ENCODE data around the gene MICAL3.

The MICAL3 gene

DNA sequence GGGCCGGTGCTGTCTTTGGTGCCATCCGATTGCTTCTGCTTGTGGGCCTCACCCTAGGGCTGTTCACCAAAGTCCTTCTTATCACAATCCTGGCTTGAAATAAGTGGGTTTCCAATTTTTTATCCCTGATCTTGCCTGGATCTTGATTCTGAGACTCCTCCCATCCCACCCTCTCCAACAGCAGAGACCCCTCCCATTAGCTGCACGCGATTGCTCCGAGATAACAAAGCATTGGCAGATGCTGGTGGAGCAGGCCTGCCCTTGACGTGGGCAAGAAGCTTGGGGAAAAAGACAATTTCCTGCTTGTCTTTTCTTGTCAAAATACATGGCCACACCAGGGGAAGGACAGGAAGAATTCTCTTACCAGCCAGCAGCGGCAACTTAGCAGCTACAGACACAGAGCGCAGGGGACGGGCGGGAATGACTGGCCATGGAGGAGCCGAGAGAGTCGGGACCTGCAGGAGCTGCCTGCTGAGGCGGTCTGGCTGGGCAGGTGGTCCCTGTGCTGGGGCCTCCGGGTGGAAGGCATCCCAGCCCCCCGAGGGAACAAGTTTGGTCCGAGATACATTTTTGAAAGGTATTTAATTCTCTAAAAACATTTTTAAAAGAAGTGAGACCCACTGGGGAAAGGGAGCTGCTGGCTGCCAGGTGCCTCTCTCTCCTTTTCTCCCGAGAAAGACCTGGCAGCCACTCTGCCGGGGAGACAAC is 240.4 kb downstream of the MICAL3 start:
- DNase-seq, result no peak
- in situ Hi-C loops (cut with MboI; ENCODE audit: low pct_unique_long_range_greater_than_20kb, low sequenced_read_pairs), result no loop called here

DNA sequence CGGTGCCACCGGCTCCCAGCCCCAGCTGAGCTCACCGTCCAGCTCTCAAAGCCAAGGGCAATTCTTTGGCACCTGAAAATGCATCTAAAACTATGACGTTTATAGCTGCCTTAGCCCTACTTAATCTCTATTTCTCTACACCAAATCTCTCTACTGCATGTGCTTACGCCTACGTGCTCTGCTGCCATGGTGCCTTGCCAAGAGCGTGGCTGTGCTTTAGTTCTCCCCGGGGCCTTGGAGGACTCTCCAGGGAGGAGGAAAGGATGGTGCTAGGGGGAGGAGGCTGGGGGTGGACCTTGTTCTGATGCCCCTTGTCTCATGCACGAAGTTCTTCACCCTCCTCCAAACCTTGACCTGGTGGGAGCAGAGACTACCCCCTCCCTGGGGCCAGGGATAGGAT is 241.0 kb downstream of the MICAL3 start:
- in situ Hi-C loops (cut with MboI; ENCODE audit: low pct_unique_long_range_greater_than_20kb, low sequenced_read_pairs), result no loop called here
- DNase-seq, result no peak

DNA sequence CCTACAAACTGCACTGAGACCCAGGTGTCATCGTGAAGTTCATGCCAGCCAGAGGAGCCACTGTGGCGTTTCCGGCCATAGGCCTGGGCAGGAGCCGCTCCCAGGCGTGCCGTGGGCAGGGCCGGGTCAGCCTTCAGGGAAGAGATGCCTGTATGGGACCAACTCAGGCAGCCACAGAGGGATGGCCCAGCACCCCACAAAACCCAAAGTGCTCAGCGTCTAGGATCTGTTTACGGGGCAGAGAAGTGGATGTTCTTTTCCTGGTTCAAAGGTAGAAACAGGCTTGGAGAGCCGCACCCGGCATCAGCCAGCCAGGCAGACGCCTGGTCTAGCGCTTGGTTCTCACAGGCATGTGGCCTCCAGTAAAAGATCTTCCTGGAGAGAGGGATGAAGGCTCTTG is 241.7 kb downstream of the MICAL3 start:
- in situ Hi-C loops (cut with MboI; ENCODE audit: low pct_unique_long_range_greater_than_20kb, low sequenced_read_pairs), result no loop called here

DNA sequence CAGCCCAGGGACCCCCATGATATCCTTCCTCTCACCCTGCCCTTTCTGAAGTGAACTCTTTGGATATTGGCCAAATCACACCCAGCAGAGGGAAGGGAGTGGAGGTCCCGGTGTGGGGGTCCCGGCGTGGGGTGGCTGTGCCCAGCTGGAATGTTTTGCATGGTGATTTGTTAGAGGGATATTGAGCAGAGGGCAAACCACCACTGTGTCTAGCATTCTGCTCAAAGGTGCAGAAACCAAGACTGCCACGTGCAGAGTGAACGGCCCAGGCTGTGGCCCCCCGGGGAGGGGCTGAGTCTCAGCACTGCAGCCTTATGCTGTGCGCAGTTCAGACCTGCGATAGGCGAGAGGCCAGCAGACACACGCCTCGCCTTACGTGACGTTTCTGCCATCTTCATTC is 242.2 kb downstream of the MICAL3 start:
- in situ Hi-C loops (cut with MboI; ENCODE audit: low pct_unique_long_range_greater_than_20kb, low sequenced_read_pairs), result no loop called here

More for the DNA sequence above, 241.7 kb downstream of the MICAL3 start:
- DNase-seq, result no peak

DNA sequence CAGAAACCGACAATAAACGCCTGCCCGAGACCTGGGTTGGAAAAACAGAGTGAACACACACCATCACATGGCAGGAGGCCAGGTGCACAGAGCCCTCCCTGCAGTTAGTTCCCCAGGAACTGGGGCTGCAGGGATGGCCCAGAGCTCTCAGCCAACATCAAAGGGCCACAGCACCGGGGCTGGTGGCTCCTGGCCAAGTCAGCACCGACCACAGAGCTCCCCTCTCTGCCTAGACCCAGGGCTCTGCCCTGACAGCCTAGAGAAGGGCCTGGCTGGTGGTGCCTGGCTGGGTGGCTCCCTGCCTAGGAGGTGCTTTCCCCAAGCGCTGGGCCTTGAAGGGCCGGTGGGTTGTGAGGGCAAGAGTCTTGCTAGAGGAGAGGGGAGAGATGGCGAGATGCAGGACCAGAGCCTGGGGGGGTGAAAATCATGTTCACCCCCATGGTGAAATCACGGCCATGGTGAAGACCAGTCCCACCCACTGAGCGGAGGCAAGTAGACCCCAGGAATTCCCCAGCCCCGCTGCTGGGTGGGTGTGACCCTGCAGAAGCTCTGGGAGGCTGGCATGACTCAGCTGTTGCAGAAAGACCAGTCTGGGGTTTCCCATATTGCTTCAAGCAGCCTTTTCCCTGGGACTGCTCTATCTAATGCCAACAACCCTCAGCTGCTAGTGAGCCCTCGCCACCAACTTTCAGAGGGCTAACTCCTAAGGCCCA is 242.9 kb downstream of the MICAL3 start:
- no peak for DNase-seq
- in situ Hi-C loops (cut with MboI; ENCODE audit: low pct_unique_long_range_greater_than_20kb, low sequenced_read_pairs), result no loop called here

More for the DNA sequence above, 242.2 kb downstream of the MICAL3 start:
- DNase-seq, result no peak

DNA sequence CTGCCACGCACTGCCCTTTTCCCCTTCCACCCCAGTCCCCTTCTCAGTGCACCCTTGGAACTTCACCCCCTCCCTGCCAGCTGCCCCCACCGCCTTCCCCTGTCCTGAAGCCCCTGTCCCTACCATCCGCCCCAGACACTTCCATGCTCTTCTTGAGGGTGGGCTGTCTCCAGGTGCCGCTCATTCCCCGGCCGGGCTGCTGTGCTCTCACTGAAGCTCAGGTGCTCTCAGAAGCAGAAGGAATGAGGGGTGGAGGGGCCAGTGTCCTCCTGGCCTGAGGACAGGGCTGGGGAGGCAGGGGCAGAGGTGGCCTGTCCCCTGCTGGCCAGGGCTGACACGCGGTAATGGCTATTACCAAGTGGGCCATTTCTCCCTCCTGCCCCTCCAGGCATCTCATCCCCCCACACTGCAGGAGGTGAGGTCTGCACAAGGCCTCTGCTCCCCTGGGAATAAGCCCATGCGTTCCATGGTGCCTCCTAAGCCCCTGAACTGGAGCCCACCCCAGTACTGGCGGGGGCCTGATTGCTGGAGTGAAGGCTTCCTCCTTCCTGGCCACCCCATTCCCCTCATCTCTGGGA is 243.5 kb downstream of the MICAL3 start:
- no peak for DNase-seq
- in situ Hi-C loops (cut with MboI; ENCODE audit: low pct_unique_long_range_greater_than_20kb, low sequenced_read_pairs), result no loop called here

DNA sequence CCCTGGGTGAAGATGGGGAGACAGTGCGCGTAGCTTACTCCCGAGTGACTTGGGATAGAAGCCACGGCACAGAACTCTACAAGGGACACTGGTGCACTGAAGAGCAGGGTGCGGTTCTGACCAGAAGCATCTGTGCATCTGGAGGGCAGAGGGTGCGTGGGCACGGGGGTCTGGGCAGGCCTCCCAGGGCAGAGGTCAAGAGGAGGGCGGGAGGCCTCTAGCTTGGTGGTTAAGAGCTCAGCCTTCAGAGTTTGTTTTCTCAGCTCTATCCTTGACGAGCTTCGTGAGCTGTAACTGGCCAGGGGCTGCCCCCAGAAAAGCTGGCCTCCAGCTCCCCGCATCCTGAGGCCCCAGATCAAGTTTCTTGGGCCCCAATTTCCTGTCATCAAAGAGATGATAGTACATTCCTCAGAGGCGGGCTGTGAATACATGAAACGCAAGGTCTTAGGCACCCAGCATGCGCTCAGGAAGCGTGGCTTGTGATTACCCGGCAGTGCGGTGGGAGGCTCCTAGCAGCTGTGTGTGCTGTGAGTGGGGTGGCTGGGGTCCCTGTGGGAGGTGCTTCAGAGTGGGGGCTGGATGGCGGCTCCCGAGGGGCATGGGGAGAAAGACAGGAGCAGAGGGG is 244.1 kb downstream of the MICAL3 start:
- DNase-seq, result no peak
- in situ Hi-C loops (cut with MboI; ENCODE audit: low pct_unique_long_range_greater_than_20kb, low sequenced_read_pairs), result no loop called here

DNA sequence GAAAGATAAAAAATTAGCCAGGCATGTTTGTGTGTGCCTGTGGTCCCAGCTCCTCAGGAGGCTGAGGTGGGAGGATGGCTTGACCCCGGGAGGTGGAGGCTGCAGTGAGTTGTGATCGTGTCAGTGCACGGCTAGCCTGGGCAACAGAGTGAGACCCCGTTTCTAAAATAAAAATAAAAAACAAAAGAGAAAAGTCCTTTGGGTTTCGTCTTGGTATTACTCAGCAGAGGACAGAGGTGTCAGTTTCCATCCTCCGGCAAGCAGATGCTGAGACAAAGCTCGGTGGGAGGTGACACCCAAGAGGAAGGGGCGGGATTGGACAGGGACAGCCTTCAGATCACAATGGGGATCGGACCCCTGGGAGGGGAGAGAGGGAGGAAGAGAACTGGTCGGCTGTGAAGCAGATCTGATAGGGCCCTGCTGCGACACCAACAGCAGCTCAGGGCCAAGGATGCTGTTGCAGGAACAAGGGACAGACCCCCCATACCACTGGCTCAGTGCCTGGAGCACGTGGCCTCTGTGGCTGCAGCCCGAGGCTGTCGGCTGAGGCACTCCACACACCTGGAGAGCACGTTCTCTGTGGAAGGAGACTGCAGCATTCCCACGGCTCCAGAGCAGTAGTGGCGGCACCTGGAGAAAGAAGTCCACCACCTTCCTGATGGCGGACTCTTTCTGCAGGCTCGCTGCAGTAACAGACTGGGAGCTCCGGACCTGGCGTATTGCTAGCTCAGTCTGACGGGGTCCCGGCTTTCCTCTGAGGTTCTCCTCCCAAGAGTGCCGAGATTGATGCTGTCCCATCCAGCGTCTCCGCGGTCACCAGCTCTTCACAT is 244.9 kb downstream of the MICAL3 start:
- no peak for DNase-seq
- in situ Hi-C loops (cut with MboI; ENCODE audit: low pct_unique_long_range_greater_than_20kb, low sequenced_read_pairs), result no loop called here

DNA sequence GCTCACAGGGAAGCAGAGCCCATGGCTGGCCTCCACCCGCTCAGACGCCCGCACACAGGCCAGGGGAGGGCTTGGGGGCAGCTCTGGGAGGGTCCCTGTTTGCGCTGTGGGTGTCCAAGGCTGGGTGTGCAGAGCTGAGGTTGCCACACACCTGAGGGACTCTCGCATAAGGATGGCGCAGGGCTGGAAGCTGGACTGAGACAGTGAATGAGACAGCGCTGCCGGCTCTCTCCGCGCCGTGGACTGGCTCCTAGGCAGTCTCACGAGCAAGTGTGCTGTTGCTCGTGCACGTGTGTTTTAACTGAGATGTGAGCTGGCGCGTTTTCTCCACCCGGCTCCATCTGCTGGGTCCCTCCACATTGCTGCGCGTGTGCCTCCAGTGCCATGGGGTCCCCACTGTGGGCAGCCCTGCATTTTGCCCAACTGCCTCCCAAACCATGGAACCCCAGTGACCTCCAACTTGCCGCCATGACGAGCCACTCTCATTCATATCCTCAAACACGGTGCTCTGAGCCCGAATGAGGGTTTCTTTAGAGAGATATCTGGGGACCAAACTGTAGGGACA is 245.9 kb downstream of the MICAL3 start:
- no peak for DNase-seq
- in situ Hi-C loops (cut with MboI; ENCODE audit: low pct_unique_long_range_greater_than_20kb, low sequenced_read_pairs), result no loop called here

DNA sequence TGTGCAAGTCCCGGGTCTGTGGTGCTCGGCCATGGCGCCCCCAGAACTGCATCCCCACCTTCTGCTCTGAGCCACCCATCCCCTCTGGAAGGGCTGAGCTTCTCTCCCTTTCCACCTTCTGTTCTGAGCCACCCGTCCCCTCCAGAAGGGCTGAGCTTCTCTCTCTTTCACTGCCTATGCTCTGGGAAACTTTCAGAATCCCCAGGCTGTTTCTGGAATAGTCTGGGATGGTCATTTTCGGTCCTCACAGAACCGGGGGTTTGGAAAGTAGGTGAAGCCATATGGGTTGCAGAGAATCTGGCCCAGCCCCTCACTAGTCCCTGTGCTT is 246.7 kb downstream of the MICAL3 start:
- in situ Hi-C loops (cut with MboI; ENCODE audit: low pct_unique_long_range_greater_than_20kb, low sequenced_read_pairs), result no loop called here
- DNase-seq, result no peak

DNA sequence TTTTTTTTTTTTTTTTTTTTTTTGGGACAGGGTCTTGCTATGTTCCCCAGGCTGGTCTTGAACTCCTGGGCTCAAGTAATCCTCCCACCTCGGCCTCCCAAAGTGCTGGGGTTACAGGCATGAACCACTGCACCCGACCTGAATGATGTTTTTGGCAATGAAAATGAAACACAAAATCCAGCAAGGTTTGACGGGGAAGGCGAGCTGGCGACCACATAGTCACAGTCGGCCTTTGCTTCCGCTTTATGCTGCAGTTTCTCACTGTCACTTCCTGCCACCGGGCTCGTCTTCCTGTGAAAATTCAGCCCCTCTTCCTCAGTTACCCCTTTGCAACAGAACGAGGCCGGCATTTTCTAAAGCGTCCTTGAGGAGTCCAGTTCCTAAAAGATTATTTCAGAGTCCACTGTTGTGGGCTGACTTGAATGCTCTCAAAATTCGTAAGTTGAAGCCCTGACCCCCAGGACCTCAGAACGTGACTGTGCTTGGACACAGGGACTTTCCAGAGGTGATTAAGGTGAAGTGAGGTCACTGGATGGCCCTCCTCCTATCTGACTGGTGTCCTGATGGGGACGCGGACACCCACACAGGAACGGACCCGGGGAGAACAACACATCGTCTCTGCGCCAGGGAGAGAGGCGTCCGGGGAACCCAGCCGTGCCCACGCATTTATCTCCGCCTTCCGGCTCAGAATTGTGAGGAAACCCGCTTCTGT is 247.2 kb downstream of the MICAL3 start:
- peak; percentile 78 for DNase-seq
- in situ Hi-C loops (cut with MboI; ENCODE audit: low pct_unique_long_range_greater_than_20kb, low sequenced_read_pairs), result no loop called here

DNA sequence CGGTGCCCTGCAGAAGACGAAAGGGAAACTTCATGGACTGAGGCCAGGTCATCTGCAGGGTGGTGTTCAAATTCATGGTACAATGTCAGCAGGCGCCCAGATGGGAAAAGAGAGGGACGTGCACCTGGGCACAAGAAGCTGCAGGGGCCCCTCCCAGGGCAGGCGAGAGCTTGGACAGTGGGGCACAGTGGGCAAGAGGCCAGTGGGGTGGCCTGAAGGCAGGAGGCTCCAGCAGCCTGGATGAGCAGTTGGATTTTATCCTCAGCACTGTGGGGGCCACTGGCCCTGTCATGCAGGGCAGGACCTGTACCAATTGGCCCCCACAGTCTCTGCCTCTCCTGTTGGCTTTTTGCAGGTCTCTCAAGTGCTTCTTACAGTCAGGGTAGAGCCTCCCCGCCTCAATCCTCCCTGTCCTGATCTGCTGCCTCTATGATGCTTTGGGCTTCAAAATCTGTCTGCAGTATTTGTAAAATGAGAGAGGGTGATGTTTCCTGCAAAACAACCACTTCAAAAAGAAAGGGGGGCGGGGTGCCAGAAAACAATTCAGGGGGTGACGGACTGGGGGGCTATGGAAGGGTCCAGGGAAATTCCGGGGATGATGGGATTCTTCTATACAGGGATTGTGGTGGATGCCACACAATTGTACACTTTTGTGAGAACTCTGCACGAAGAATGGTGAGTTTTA is 248.4 kb downstream of the MICAL3 start:
- no peak for DNase-seq
- in situ Hi-C loops (cut with MboI; ENCODE audit: low pct_unique_long_range_greater_than_20kb, low sequenced_read_pairs), result no loop called here

DNA sequence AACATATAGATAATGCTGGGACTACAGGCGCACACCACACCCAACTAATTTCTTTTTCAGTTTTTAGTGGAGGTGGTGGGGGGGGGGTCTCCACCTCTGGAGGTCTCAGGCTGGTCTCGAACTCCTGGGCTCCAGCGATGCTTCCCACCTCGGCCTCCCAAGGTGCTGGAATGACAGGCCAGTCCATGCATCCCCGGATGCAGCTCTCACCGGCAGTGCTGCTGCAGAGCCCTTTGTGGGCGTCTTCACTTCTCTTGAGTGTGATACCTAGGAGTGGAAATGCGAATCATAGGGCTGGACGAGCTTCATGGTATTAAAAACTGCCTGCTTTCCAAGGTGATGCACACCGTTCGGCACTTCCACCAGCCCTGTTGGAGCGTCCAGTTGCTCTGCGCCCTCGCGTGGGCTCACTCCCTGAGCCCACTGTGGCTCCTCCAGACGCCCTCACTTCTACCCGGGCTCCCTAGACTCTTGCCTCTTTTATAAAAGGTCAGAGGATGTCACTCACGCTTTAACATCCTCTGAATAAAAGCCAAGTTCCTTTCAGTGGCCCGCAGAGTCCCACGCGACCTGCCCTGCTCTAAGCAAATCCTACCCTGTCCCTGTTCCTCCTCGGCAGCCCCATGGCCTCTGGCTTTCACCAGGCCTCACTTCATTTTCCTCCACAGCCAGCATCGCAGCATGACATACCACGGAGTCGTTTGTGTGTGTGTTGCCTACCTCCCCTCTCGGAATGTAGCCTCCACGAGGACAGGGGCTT is 249.3 kb downstream of the MICAL3 start:
- in situ Hi-C loops (cut with MboI; ENCODE audit: low pct_unique_long_range_greater_than_20kb, low sequenced_read_pairs), result no loop called here

DNA sequence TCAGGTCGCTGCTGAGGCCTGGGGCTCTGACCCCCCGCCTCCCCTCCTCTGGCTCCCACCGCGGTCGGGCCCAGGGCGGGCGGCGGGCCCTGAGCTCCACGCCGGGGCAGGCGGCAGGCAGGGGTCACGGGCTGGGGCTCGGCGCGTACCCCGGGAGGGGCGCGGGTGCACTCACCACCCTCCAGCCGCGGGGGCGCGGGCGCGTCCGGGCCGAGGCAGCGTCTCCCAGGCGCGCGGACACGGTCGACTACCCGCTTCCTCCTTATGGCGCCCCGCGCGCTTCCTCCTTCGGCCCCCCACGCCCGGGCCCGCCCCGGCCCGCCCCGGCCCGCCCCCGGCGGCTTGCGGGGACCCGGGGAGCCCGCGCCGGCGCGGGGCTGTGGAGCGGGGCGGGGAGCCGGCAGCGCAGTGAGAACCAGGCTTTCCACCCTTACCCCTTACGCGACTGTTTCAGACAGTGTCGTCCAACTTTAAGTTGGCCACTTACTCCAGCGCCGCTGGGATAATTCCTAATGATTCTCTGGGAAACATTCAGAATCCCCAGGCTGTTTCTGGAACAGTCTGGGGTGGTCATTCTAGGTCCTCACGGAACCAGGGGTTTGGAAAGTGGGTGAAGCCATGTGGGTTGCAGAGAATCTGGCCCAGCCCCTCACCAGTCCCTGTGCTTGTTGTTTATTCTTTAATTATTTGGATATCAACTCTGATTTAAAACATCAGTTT is 250.0 kb downstream of the MICAL3 start, which contains the start of gene BID:
BID (minus strand) TSS at position 264 of the 720 bp plus-strand sequence. CDS start 24,353 bp downstream, outside the sequence.
- peak; percentile 45 for DNase-seq
- in situ Hi-C loops (cut with MboI; ENCODE audit: low pct_unique_long_range_greater_than_20kb, low sequenced_read_pairs), result no loop called here

More for the DNA sequence above, 249.3 kb downstream of the MICAL3 start:
- no peak for DNase-seq

DNA sequence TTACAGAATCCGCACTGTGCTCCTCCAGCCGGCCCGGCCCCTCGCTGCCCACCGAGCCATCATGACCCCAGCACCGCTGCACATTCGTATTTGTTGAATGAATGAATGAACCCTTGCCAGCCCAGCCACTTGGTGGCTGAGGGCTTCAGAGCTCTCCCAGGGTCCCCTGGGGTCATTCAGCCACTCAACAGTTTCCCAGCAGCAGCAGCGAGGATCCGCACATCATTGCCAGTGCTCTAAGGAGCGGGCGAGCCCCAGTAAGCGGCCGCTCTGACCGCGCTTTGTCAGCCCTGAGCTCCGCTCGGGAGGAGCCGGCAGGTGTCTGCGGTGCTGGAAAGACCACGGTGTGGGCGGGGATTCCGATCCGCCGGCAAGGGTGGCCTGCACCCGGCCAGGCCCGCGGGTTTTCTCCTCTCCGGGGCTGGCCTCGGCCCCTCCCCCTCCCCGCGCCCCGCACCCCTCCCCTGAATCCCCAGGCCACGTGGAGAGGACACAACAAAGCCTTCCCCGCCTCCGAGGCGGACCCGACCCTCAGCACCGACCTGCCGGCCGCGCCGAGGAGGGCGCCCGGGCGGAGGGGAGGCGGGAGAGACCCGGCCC is 250.7 kb downstream of the MICAL3 start:
- in situ Hi-C loops (cut with MboI; ENCODE audit: low pct_unique_long_range_greater_than_20kb, low sequenced_read_pairs), result no loop called here
- peak; percentile 45 for DNase-seq

DNA sequence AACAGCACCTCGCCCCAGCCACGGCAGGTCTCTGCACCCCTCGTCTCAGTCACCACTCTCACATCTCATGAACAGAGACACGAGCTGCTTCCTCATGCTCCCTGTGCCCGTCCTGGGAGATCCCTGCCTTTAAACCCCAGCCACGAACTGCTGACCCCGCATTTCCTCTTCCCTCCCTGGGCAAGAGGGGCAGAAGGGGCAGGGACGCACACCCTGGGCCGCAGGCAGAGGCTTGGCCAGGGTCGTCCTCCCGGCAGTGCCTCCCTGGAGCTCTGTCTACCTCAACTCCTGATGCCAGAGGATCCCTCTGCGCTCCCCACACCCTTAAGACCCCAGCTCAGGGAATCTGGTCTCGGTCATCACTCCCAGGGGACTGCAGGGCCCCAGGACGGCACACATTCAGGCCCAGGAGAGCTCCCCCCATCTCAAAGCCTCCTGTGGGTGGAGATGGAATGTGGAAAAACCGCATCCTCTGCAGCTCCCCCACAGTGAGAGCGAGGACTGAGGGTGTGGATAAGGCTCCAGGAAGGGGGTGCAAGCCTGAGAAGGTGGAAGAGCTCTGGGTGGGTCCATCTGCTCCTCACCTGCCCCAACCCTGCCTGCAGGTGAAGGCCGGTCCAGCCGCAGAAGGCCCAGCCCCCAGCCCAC is 251.3 kb downstream of the MICAL3 start:
- in situ Hi-C loops (cut with MboI; ENCODE audit: low pct_unique_long_range_greater_than_20kb, low sequenced_read_pairs), result no loop called here
- DNase-seq, result peak; percentile 35
